HG02678 (cell line): ENCODE results near the gene BCL2L11.

ENCODE experiments used
- ATAC-seq: cut with Tn5 transposase; IDR thresholded peaks from one replicate; pipeline ENCODE4 v1.9.1; 2021; ENCODE audit warnings: mild to moderate bottlenecking, moderate library complexity; ENCODE audit not compliant: unreplicated experiment

BCL2L11 gene

GRCh38 chr2:111117598-111118480, 2.9 kb upstream of the BCL2L11 start:
- ATAC-seq, result no peak

GRCh38 chr2:111118481-111118980, 2.2 kb upstream of the BCL2L11 start:
- no peak for ATAC-seq

- ATAC-seq, result no peak
These were observed 1.5 kb upstream of the BCL2L11 start for GRCh38 chr2:111118981-111119821.

GRCh38 chr2:111119822-111120252, 877 bp upstream of the BCL2L11 start:
- ATAC-seq, result no peak

GRCh38 chr2:111121028-111121827, 514 bp downstream of the BCL2L11 start:
- no peak for ATAC-seq

- peak; percentile 51 for ATAC-seq
These were observed 1.3 kb downstream of the BCL2L11 start for GRCh38 chr2:111121828-111122630.

GRCh38 chr2:111122631-111123421, 2.1 kb downstream of the BCL2L11 start:
- ATAC-seq, result no peak

GRCh38 chr2:111123751-111124150, 3.0 kb downstream of the BCL2L11 start:
- ATAC-seq, result no peak

GRCh38 chr2:111126581-111126980, 5.9 kb downstream of the BCL2L11 start:
- ATAC-seq, result no peak

- ATAC-seq, result no peak
These were observed 6.6 kb downstream of the BCL2L11 start for GRCh38 chr2:111127351-111127750.

GRCh38 chr2:111128096-111128495, 7.4 kb downstream of the BCL2L11 start:
- no peak for ATAC-seq

GRCh38 chr2:111133603-111134002, 12.9 kb downstream of the BCL2L11 start:
- ATAC-seq, result no peak

GRCh38 chr2:111134055-111134454, 13.3 kb downstream of the BCL2L11 start:
- ATAC-seq, result no peak

- ATAC-seq, result no peak
These were observed 14.7 kb downstream of the BCL2L11 start for GRCh38 chr2:111135237-111135909.

- ATAC-seq, result no peak
These were observed 15.2 kb downstream of the BCL2L11 start for GRCh38 chr2:111135910-111136297.

- no peak for ATAC-seq
These were observed 18.1 kb downstream of the BCL2L11 start for GRCh38 chr2:111138839-111139238.

GRCh38 chr2:111139637-111140317, 19.1 kb downstream of the BCL2L11 start:
- no peak for ATAC-seq

GRCh38 chr2:111140815-111141214, 20.1 kb downstream of the BCL2L11 start:
- no peak for ATAC-seq
